T-helper 2 cell (primary cell): Measurements from ENCODE around the gene HNF4A.

Experiments
- DNase-seq, 5 experiments: peaks; one replicate each; pipeline versions ENCODE4 v3.0.0 to v3.0.0-alpha.2; 2012 to 2022

Gene HNF4A

DNA sequence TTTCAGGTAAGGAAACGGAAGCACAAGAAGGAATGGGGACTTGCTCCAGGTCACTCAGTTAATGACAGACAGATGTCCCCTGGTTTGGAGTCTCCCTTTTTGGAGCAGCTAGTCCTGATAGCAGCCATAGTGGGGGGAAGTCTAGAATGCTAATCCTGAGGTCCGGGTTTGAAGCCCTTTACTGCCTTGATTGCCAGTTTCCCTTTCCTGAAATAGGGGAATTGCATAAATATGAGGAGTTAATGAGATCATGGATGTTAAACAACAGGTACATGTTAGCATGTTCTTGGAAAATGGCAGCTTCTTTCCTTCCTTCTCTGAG is 119.8 kb downstream of the HNF4A start:
- DNase-seq, result no peak

DNA sequence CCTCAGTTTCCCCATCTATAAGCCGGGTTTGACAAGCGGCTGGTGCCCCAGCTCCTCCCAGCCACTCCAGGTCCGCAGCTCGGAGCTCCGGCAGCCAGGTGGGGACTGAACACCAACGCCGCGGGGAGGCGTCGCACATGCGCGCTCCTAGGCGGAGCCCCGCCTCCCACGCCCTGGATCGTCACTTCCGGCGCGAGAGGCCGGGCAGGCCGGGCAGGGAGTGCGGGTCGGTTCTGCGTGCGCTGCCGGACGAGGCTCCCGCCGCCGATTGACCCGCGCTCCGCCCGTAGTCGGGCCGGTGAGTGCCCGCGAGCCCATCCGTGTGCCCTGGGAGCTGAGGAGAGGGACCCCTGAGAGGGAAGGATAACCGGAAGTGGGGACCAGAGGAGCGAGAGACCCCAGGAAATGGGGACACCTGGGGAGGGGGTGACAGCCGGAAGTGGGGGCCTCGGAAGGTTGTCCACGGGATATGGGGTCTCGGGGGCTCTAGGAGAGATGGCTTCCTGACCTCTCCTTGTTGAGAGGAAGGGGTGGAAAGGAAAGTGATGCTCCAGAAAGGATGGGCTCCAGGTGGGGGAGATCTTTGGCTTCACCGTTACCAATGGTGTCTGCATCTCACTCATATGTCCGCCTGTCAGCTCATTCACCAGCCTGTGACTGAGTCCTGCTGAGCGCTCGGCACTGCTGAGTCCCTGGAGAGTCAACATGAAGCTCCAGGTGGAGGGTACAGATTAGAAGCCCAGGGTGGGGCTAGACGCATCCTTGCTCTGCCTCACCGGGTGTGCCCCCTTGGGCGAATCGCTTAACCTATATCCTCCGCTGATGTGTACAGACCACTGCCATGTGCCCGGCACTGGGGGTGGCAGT is 120.4 kb downstream of the HNF4A start, which contains the start of gene TTPAL:
Gene TTPAL, plus strand, starts transcription at position 181 of the 867 bp plus-strand sequence. CDS start 4,126 bp downstream, outside the sequence.
- peak; percentile 73 to 91 (median 81) for DNase-seq

DNA sequence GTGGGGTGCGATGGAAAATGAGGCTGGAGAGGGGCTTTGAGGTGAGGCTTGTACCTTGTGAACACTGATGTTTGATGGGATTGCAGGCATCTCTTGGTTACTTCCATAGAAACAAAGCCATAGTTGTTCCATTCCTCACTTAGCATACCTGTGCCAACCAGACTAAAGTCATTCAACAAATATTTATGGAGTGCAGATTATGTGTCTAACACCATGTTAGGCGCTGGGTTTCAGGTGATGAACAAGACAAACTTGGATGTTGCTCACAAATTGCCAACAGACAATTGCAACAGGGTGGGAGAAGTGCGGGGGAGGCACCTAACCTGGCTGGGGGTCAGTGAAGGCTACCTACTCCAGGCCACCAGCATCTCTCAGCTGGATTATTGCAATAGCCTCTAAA is 121.7 kb downstream of the HNF4A start:
- DNase-seq, result no peak

DNA sequence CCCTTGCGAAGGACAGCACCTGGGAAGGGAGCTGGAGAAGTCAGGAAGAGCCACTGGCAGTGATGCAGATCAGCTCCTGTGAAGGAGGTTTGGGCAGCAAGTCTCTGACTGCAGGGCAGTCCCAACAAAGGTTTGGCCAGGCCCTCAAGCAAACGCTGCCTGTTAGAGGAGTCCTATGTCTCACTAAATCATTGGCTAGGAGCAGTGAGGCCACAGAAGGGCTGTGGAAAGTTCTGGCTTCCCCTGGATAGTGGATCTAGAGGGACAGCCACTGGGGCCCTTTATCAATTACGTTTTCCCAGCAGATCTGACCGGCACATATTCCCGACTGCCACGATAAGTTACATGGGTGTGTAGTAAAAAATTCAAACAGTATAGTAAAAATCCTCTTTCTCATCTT is 122.7 kb downstream of the HNF4A start:
- DNase-seq, result no peak

DNA sequence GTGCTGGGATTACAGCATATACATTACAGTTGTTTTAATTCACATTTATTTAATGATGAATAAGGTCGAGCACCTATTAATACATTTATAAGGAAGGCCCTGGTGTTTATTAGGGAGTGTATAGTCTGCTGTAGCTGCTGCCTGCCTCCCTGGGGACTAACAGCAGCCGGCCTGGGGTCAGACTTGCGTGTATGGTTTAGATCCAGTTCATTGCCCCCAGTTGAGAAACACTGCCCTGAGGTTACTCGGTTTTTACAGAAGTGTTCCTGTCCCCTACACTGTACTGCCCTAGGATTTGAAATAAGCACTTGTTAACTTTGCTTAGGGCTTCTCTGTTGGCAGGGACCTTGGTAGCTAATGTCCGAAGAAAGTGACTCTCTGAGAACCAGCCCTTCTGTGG is 124.1 kb downstream of the HNF4A start:
- no peak for DNase-seq

DNA sequence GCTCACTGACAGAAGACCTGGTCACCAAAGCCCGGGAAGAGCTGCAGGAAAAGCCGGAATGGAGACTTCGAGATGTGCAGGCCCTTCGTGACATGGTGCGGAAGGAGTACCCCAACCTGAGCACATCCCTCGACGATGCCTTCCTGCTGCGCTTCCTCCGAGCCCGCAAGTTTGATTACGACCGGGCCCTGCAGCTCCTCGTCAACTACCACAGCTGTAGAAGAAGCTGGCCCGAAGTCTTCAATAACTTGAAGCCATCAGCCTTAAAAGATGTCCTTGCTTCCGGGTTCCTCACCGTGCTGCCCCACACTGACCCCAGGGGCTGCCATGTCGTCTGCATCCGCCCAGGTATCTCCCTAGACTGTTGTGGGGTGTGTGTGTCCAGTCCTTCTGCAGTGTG is 124.6 kb downstream of the HNF4A start:
- DNase-seq, result no peak

DNA sequence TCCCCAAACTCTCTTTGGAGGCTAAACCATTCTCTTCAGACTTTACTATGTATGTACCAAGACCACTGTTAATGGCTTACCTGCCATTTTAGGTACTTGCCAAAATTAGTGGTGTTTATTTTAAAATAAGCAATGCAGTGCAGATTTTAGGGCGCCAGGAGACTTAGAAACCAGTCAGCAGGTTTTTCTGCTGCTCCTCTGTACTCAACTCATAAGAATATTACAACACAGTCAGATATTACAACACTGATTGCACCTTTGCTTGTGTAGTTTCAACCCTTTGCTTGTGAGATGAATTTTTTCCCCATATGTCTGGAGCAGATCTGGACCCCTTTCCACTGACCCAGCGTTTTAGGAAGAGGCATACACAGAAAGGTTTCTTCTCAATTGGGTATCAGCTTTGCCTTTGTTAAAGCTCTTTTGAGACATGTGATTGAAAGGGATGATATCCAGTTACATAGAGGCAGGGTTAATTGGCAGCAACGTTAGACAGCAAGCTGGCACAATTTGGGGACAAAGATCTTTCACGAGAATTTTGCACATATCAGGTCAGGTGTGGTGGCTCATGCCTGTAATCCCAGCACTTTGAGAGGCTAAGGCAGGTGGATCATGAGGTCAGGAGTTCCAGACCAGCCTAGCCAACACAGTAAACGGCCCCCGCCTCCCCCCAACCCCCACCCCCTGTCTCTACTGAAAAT is 126.4 kb downstream of the HNF4A start:
- DNase-seq, result no peak

DNA sequence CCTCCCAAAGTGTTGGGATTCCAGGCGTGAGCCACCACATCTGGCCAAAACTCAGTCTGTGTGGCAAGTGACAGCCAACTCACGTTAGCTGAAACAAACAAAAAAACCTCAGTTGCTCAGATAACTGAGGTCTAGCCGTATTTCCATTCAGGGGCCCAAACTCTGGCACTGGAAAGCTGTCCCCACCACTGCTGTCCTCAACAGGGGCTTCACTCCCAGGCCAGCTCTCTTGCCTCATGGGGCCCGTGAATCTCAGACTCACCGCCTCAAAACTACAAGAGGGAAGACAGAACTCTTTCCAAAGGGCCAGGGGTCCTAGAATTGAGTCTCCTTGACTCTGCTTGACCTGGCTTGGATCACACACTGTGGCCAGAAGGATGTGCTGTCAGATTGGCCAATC is 127.6 kb downstream of the HNF4A start:
- DNase-seq, result no peak
